HG03095 (cell line): ENCODE data around the gene MICALL1.

Source experiments
- ATAC-seq: cut with Tn5 transposase; IDR thresholded peaks from one replicate; pipeline ENCODE4 v1.9.1; 2021; ENCODE audit warnings: moderate library complexity; ENCODE audit not compliant: unreplicated experiment

The MICALL1 gene

GRCh38 chr22:37904572-37905533 lies 1.2 kb upstream of the MICALL1 start:
- ATAC-seq = no peak

GRCh38 chr22:37906364-37907008 lies 389 bp downstream of the MICALL1 start:
- ATAC-seq = no peak

- ATAC-seq = no peak
These were observed 1.2 kb downstream of the MICALL1 start for GRCh38 chr22:37907036-37907954.

GRCh38 chr22:37909766-37910165 lies 3.7 kb downstream of the MICALL1 start:
- ATAC-seq = no peak

GRCh38 chr22:37910890-37911672 lies 5.0 kb downstream of the MICALL1 start:
- no peak for ATAC-seq

- no peak for ATAC-seq
These were observed 5.6 kb downstream of the MICALL1 start for GRCh38 chr22:37911697-37912096.

GRCh38 chr22:37912171-37912570 lies 6.1 kb downstream of the MICALL1 start:
- no peak for ATAC-seq

GRCh38 chr22:37913233-37913721 lies 7.2 kb downstream of the MICALL1 start:
- no peak for ATAC-seq

GRCh38 chr22:37916311-37916710 lies 10.2 kb downstream of the MICALL1 start:
- ATAC-seq = no peak

- ATAC-seq = no peak
These were observed 11.9 kb downstream of the MICALL1 start for GRCh38 chr22:37917874-37918548.

- ATAC-seq = no peak
These were observed 12.6 kb downstream of the MICALL1 start for GRCh38 chr22:37918580-37919270.

- no peak for ATAC-seq
These were observed 14.0 kb downstream of the MICALL1 start for GRCh38 chr22:37920126-37920525.

- ATAC-seq = no peak
These were observed 16.1 kb downstream of the MICALL1 start for GRCh38 chr22:37922191-37922590.

GRCh38 chr22:37923927-37924326 lies 17.8 kb downstream of the MICALL1 start:
- ATAC-seq = no peak

- no peak for ATAC-seq
These were observed 18.4 kb downstream of the MICALL1 start for GRCh38 chr22:37924386-37925065.

GRCh38 chr22:37925330-37925729 lies 19.2 kb downstream of the MICALL1 start:
- ATAC-seq = no peak

GRCh38 chr22:37925767-37926166 lies 19.7 kb downstream of the MICALL1 start:
- ATAC-seq = no peak

GRCh38 chr22:37926358-37926757 lies 20.3 kb downstream of the MICALL1 start:
- no peak for ATAC-seq
